PC-3 (cell line): Measurements from ENCODE around the gene SYS1. TPM values are rescaled to one million over a fixed set of nuclear protein-coding genes. Genes with fewer than 3 reads are reported as not detected.

Experiments
- ATAC-seq: fragments of 200-7000 bp; cut with Tn5 transposase; 2 replicates; pipeline ENCODE4 v1.9.1; 2020; ENCODE audit warnings: mild to moderate bottlenecking, moderate library complexity
- BruUV-seq: library from RNA; stranded (reverse); fragments of 400-500 nt; replicated peaks from 2 replicates; lab custom pipeline; 2021; lab: Mats Ljungman, UMichigan
- CTCF ChIA-PET: fragments of 300-600 bp; sonication (Branson Sonifier 250); formaldehyde crosslinking; loops from one replicate; lab custom pipeline; 2022; ENCODE audit warnings: antibody characterized with exemption; lab: Charles Lee
- POLR2A ChIA-PET: fragments of 300-600 bp; sonication (Branson Sonifier 250); formaldehyde crosslinking; loops from one replicate; lab custom pipeline; 2022; ENCODE audit warnings: antibody characterized with exemption; ENCODE audit not compliant: unreplicated experiment; lab: Charles Lee
- DNase-seq: peaks from one replicate; pipeline ENCODE4 v3.0.0-alpha.2; 2015
- H2AFZ ChIP-seq: fragments of 300-600 bp; sonication (generic); 2 replicates; pipeline ENCODE4 v1.6.0; 2016; ENCODE audit warnings: antibody characterized with exemption, low read length
- H3F3A ChIP-seq: fragments of 300-600 bp; sonication (generic); one replicate; pipeline ENCODE4 v1.6.0; 2017; ENCODE audit warnings: antibody characterized with exemption, low read length, control low read depth, mild to moderate bottlenecking; ENCODE audit not compliant: unreplicated experiment
- H3K27ac ChIP-seq: fragments of 300-600 bp; sonication (generic); 2 replicates; pipeline ENCODE4 v1.5.1; 2016; ENCODE audit warnings: mild to moderate bottlenecking, low read length
- H3K27me3 ChIP-seq: fragments of 300-600 bp; sonication (generic); 2 replicates; pipeline ENCODE4 v1.6.1; 2016; ENCODE audit warnings: low read length, mixed read lengths
- H3K36me3 ChIP-seq: fragments of 300-600 bp; sonication (generic); 2 replicates; pipeline ENCODE4 v1.6.1; 2016; ENCODE audit warnings: low read depth, mixed run types, low read length, mixed read lengths
- H3K4me1 ChIP-seq: fragments of 300-600 bp; sonication (generic); 2 replicates; pipeline ENCODE4 v1.5.1; 2016; ENCODE audit warnings: low read length; ENCODE audit not compliant: insufficient read depth
- H3K4me2 ChIP-seq: fragments of 300-600 bp; sonication (generic); 2 replicates; pipeline ENCODE4 v1.6.0; 2016; ENCODE audit warnings: low read length
- H3K4me3 ChIP-seq: fragments of 300-600 bp; sonication (generic); 2 replicates; pipeline ENCODE4 v1.5.1; 2016; ENCODE audit warnings: mild to moderate bottlenecking, low read length, mixed read lengths
- H3K79me2 ChIP-seq: fragments of 300-600 bp; sonication (generic); 2 replicates; pipeline ENCODE4 v1.6.1; 2017; ENCODE audit warnings: low read length, mixed read lengths
- H3K9ac ChIP-seq: fragments of 300-600 bp; sonication (generic); 2 replicates; pipeline ENCODE4 v1.6.0; 2016; ENCODE audit warnings: mild to moderate bottlenecking, low read length
- H3K9me2 ChIP-seq: fragments of 300-600 bp; sonication (generic); replicated peaks from 2 replicates; pipeline ENCODE4 v1.6.1; 2016; ENCODE audit warnings: mixed run types, low read length, mixed read lengths
- H3K9me3 ChIP-seq: fragments of 300-600 bp; sonication (generic); 2 replicates; pipeline ENCODE4 v1.6.1; 2016; ENCODE audit warnings: low read length, mixed read lengths
- H4K20me1 ChIP-seq: fragments of 300-600 bp; sonication (generic); 2 replicates; pipeline ENCODE4 v1.6.1; 2016; ENCODE audit warnings: low read length, mixed read lengths
- EZH2 ChIP-seq: fragments of 300-600 bp; sonication (generic); IDR thresholded peaks from one replicate; pipeline ENCODE4 v1.6.1; 2017; ENCODE audit warnings: antibody characterized with exemption, mild to moderate bottlenecking, low read length; ENCODE audit not compliant: unreplicated experiment
- EZH2phosphoT487 ChIP-seq: fragments of 300-600 bp; sonication (generic); IDR thresholded peaks from 2 replicates; pipeline ENCODE4 v1.6.1; 2018; ENCODE audit warnings: mild to moderate bottlenecking, antibody characterized with exemption, low read length, borderline replicate concordance
- intact Hi-C: fragments of 100-400 bp; cut with micrococcal nuclease; formaldehyde crosslinking; loops from 2 replicates; pipeline ENCODE4 v1.9.0; 2023
- total RNA-seq: library from RNA; depleted of rRNA; stranded (reverse); fragments of >200 nt; gene quantifications from 2 replicates; pipeline ENCODE4 v1.2.3, GENCODE V29; 2014; rRNA removed
- TF ChIP-seq, protein P1 (sequence below): fragments of 300-600 bp; sonication (generic); conservative IDR thresholded peaks from 2 replicates; pipeline ENCODE4 v1.5.1; 2017; ENCODE audit warnings: antibody characterized with exemption, low read depth, mild to moderate bottlenecking, low read length

Gene SYS1
- total RNA-seq, 1 experiment from 2014 or later = 45.2 TPM

DNA sequence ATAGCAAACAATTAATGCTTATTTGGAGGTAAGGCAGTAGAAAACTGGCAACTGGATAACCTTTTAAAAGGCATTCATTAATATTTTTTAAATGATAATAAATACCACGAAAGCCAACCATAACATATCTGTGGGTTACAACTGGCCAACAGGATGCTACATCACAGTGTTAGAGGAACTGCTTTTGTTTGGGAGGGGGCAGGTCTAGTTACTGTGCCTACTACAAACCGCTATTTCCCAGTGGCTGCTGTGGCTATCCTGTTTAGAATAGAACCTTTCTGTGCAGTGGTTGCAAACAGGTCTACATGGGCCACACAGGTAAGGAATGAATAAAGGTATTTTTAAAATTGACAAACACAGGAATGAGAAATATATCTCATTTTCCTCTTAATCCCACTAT lies 54.0 kb downstream of the SYS1 start:
- H4K20me1 ChIP-seq = no peaks in the 10 kb centered on the region
- intact Hi-C loops = loop anchor here (10.0 kb wide), 1 partner anchor 518 kb away; the partner anchor contains the start of gene PCIF1
- TSS peak; percentile 40 for BruUV-seq
- TF ChIP-seq EZH2 (no peak), EZH2phosphoT487 (no peak)
- TF ChIP-seq, protein P1, sequence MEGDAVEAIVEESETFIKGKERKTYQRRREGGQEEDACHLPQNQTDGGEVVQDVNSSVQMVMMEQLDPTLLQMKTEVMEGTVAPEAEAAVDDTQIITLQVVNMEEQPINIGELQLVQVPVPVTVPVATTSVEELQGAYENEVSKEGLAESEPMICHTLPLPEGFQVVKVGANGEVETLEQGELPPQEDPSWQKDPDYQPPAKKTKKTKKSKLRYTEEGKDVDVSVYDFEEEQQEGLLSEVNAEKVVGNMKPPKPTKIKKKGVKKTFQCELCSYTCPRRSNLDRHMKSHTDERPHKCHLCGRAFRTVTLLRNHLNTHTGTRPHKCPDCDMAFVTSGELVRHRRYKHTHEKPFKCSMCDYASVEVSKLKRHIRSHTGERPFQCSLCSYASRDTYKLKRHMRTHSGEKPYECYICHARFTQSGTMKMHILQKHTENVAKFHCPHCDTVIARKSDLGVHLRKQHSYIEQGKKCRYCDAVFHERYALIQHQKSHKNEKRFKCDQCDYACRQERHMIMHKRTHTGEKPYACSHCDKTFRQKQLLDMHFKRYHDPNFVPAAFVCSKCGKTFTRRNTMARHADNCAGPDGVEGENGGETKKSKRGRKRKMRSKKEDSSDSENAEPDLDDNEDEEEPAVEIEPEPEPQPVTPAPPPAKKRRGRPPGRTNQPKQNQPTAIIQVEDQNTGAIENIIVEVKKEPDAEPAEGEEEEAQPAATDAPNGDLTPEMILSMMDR = no peak
- CTCF ChIA-PET = no interaction called here
- POLR2A ChIA-PET = no interaction called here
- H3K27me3 ChIP-seq = no peaks in the 10 kb centered on the region
- H3K9ac ChIP-seq = peak overlapping the region; percentile 88
- H3F3A ChIP-seq = peaks cover 3% of the 10 kb centered on the region
- H3K9me3 ChIP-seq = no peaks in the 10 kb centered on the region
- peaks cover 20% of the 10 kb centered on the region for H3K36me3 ChIP-seq
- DNase-seq (no peak), ATAC-seq (no peak)
- no peaks in the 10 kb centered on the region for H3K9me2 ChIP-seq
- peak overlapping the region; percentile 85 for H3K4me3 ChIP-seq
- 0 out of 2 replicates have a peak overlapping the region, but pooled peaks have one; percentile 59 for H3K27ac ChIP-seq
- H2AFZ ChIP-seq = no peak overlapping the region
- H3K4me2 ChIP-seq = peak overlapping the region; percentile 96
- H3K79me2 ChIP-seq = peaks cover 44% of the 10 kb centered on the region
- peaks cover 44% of the 10 kb centered on the region for H3K4me1 ChIP-seq

Other genes starting within 250 kb of the SYS1 start
- gene WFDC5, start 248.0 kb upstream of the SYS1 start, total RNA-seq = not detected in 2 replicates
- gene WFDC12, start 238.7 kb upstream of the SYS1 start, total RNA-seq = not detected in 2 replicates
- gene PI3, start 188.3 kb upstream of the SYS1 start, total RNA-seq = 175 and 188 TPM in 2 replicates
- not detected in 2 replicates for gene SEMG1, start 156.1 kb upstream of the SYS1 start, total RNA-seq
- not detected in 2 replicates for gene SEMG2, start 141.8 kb upstream of the SYS1 start, total RNA-seq
- 186 and 207 TPM in 2 replicates for gene SLPI, start 108.6 kb upstream of the SYS1 start, total RNA-seq
- not detected in 2 replicates for gene RBPJL, start 56.3 kb upstream of the SYS1 start, total RNA-seq
- gene MATN4, start 54.9 kb upstream of the SYS1 start, total RNA-seq = 0.33 TPM in 1 of 2 replicates, not detected in the other
- 134 and 167 TPM in 2 replicates for gene SDC4, start 14.7 kb upstream of the SYS1 start, total RNA-seq
- gene TP53TG5, start 15.2 kb downstream of the SYS1 start, total RNA-seq = not detected in 2 replicates
- gene DBNDD2, start 45.1 kb downstream of the SYS1 start, total RNA-seq = 7.7 and 8.5 TPM in 2 replicates
- gene PIGT, start 53.0 kb downstream of the SYS1 start, total RNA-seq = 101 and 129 TPM in 2 replicates
- gene WFDC2, start 106.6 kb downstream of the SYS1 start, total RNA-seq = not detected in 2 replicates
- not detected in 2 replicates for gene SPINT3, start 152.5 kb downstream of the SYS1 start, total RNA-seq
- gene WFDC6, start 176.3 kb downstream of the SYS1 start, total RNA-seq = not detected in 2 replicates
- gene EPPIN, start 184.2 kb downstream of the SYS1 start, total RNA-seq = not detected in 2 replicates
- not detected in 2 replicates for gene WFDC8, start 216.1 kb downstream of the SYS1 start, total RNA-seq